ENCODE results near the gene IARS2.
"Not testable (repeated sequence)": the region's sequence is repeated elsewhere in the genome, so short reads cannot be mapped to it uniquely, and the experiment has no call there.

The IARS2 gene

DNA sequence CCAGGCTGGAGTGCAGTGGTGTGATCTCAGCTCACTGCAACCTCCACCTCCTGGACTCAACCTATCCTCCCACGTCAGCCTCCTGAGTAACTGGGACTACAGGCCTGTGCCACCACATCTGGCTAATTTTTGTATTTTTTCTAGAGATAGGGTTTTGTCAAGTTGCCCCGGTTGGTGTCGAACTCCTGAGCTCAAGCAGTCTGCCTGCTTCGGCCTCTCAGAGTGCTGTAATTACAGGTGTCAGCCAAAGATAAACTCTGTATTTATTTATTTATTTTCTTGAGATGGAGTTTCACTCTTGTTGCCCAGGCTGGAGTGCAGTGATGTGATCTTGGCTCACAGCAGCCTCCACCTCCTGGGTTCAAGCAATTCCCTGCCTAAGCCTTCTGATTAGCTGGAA, 18.7 kb downstream of the IARS2 start:
- DNase-seq (ENCODE audit: low read depth in 2 of 2), result not testable (repeated sequence)

DNA sequence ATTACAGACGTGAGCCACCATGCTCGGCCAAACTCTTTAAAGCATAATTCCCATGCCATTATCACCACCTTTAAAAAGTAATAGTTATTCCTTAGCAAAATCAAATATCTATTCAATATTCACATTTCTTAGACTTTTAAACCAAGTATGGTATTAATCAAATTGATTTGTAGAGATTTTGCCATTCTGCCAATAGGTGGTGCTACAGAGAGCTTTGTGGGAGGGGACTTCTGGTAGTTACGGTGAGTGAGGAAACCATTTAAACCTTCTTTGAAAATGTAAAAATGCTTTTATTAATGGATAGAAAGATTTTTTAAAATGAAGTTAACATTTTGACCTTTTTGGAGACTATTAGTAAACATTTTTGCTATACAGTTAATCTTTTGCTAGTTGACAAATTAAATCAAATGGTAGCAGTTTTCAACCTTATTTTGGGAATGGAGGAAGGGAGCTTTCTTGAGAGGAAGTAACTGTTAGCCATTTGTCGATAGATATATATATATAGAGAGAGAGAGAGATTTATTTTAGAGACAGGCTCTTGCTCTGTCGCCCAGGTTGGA, 19.3 kb downstream of the IARS2 start:
- no peak for DNase-seq (ENCODE audit: low read depth in 2 of 2)

DNA sequence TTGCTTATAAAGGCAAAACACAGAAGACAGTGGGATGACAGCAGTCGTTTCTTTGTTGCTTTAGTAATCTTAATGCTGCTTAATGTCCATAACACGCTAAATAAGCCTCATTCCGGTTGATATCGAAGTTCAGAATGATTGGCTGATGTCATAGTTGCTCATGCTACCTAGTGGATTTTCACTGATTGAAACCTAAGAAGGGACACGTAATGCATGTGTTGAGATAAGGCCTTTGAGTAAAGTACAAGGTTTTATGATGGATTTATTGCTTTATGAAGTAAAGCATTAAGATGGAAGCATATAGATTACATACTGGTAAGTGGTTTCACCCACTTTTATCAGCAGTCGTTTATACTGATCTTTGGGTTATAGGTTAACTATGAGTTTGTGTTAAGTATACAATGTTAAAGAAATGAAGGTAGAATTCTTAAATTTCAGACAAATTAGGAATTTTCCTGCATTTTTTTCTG, 25.1 kb downstream of the IARS2 start:
- DNase-seq (ENCODE audit: low read depth in 2 of 2), result no peak

DNA sequence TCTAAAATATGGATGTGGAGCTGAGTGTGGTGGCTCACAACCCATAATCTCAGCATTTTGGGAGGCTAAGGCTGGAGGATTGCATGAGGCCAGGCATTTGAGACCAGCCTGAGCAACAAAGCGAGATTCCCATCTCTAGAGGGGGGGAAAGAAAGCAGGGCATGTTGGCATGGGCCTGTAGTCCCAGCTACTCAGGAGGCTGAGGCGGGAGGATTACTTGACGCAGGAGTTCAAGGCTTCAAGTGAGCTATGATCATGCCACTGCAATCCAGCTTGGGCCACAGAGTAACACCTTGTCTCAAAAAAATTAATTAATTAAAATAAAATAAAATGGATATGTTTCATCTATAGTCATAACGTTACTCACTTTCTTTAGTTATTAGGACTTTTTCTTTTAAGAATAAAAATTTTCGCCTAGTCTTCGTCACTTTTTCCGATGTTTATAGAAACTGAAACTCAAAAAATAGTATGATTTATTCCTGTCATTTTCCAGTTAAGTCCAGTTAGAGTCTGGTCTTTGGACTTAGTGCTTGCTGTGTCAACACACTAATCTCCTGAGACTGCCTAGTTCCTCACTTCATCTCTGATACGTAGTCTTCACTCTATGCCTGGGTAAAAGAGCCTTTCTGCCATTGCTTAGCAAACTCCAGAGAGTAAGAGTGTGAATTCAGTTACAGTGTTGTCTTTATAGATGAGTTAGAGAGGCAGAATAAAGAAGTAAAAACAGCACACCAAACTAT, 28.0 kb downstream of the IARS2 start:
- no peak for DNase-seq (ENCODE audit: low read depth in 2 of 2)

DNA sequence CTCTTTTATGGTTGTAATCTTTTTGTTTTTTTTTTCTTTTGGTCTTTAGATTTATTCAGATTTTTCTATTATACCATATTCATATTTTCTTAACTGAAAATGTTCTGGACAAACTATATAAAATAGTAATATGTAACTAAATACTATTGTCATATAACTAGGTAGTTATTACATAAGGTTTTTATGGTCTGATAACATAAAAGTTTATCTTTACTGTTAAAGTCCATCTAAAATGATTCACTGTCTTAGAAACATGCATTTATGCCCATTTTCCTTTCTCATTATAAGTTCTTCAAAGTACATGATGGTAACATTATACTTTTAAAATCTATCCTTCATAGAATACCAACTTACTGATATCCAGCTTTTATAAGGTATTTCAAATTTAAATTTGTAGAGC, 29.1 kb downstream of the IARS2 start:
- no peak for DNase-seq (ENCODE audit: low read depth in 2 of 2)

DNA sequence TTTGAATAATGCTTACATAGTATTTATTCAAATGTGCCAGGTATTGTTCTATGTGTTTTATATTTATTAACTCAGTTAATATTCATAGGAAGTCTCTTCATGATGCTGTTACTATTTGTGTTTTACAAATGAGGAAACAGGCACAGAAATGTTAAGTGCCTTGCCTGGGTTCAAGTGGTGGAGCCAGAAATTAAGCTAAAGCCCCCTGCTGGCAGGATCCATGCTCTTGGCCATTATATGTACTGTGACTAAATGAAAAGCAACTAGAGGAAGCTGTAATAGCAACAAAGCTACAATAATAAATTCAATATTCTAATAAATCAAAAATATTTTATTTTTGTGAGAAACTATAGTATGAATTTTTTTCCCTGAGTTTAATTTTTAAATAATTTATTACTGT, 30.0 kb downstream of the IARS2 start:
- no peak for DNase-seq (ENCODE audit: low read depth in 2 of 2)

DNA sequence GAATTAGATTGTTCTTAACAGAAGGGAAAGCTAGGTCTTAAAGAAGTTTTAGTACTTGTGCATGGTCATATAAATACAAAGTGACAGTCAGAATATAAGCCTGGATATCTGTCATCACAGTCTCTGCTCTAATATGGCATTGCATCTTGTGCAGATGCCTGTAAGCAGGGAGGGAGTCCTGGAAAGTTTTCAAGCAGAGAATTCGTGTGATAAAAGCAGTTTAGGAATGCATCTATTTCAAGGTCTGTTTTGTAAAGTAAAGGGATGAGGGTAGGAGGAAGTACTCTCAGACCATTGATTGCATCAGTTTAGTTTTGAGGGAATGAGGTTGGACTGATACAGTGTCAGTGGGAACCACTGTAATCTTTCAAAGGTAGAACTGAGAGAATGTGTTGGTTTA, 30.6 kb downstream of the IARS2 start:
- no peak for DNase-seq (ENCODE audit: low read depth in 2 of 2)

DNA sequence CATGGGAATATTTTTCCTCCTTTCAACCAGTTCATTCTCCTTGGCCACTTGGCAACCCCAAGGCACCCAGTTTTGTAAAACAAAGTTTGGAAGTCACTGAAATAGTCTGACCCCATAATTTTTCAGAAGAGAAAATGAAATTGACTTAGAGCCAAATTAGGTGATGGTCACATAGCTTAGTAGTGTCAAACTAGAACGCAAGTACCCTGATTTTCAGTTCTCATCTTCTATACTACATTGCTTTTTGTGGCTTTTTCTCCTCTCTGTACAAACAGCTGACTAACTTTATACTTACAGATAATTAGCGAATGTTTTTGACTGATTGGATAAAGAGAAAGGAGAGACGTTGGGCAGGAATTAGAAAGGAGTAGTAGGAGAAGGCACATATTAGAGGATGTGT, 33.1 kb downstream of the IARS2 start:
- DNase-seq (ENCODE audit: low read depth in 2 of 2), result no peak

DNA sequence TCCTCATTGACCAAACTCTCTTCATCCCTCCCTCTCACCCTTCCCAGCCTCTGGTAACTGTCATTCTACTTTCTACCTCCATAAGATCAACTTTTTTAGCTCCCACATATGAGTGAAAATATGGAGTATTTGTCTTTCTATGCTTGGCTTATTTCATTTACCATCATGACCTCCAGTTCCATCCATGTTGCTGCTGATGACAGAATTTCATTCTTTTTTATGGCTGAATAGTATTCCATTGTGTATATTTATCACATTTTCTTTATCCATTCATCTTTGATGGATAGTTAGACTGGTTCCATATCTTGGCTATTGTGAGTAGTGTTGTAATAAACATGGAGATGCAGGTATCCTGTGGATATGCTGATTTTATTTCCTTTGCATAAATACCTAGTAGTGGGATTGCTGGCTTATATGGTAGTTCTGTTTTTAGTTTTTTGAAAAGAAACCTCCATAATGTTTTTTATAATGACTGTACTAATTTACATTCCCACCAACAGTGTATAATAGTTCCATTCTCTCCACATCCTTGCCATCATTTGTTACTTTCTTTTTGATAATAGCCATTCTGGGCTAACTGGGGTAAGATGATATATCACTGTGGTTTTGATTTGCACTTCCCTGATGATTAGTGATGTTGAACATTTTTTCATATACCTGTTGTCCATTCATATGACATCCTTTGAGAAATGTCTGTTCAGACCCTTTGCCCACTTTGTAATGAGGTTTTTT, 35.7 kb downstream of the IARS2 start:
- no peak for DNase-seq (ENCODE audit: low read depth in 2 of 2)

DNA sequence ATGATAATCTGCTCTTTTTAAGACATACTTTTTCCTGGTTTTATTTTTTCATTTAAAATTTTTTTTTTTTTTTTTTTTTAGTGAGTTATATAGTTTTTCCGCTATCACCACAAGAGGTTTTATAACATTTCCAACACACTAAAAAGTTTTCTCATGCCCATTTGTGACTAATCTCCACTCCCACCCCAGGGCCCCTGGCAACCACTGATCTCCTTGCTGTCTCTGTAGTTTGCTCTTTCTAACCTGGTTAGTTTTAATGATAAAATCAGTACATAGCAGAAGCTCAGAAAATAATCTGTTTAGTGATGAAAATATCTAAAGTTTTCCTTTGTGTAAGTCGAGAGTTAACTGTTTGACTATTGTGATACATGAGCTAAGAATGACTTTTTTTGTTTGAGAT, 41.8 kb downstream of the IARS2 start:
- peak in 1 of 2 donors; percentile 9 for DNase-seq (ENCODE audit: low read depth in 2 of 2)

DNA sequence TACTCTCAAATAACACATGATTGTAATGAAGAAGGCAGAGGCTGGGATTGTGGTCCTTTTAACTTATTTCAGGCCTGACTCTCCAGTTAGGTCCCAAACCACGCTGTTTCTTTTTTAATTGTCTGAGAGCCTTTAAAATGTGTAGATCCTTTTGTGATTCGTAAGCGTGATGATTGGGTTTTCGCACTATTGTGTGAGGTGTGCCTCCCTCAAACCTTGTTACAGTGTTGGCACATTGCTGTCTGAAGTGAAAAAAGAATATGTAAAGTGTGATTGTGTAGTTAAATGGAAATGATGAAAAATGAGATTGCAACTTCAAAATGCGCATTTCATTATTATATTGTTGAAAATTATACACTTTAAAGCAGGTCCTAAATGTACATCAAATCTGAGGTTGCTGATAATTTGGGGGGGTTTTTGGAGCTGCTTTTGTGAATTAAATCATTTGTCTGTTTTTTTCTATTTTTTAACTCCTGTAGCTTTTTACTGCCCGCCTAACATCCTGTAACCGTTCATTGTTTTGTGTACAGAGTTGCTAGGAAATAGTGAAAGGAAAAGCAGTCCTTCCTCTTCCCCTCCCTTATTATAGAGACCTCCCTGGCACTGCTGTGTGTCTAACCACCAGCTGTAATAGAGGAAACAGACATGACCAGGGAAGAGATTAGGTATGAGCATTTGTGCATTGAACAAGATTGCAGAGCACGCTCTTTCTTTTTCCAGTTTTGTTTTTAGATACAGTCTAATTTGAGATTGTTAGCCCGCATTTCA, 43.3 kb downstream of the IARS2 start:
- no peak for DNase-seq (ENCODE audit: low read depth in 2 of 2)

DNA sequence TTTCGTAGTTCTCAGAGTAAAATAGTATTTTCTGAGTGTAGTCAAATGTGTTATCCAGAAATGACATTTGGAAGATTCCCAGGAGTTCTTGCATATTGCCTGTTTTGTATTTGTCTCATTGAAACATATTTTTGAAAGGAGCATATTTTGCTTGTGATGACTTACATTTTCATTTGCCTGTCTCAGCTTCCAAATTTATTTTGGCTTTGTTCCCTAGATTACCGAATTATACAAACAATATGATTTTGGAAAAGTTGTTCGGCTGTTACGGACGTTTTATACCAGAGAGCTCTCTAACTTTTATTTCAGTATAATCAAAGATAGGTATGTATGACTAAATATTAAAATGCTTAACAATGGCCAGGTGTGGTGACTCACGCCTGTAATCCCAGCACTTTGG, 46.0 kb downstream of the IARS2 start:
- no peak for DNase-seq (ENCODE audit: low read depth in 2 of 2)

DNA sequence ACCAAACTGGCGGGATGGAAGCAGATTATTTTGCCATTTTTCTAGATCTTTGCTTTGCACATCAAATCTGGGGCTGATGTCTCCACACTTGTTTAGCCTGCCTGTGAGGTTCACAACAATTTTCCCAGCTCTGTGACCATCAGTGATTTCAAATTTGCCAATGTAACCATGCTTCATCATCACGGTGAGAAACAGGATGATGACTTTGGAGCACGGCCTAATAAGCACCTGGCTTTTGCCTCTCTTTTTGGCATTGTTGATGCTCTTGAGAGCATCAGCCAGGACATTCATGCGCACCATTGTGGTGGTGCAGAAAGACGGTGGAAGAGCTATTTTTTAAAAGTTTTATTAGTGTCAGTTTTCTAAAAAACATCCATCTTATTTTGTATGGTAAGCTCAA, 50.1 kb downstream of the IARS2 start:
- no peak for DNase-seq (ENCODE audit: low read depth in 2 of 2)

DNA sequence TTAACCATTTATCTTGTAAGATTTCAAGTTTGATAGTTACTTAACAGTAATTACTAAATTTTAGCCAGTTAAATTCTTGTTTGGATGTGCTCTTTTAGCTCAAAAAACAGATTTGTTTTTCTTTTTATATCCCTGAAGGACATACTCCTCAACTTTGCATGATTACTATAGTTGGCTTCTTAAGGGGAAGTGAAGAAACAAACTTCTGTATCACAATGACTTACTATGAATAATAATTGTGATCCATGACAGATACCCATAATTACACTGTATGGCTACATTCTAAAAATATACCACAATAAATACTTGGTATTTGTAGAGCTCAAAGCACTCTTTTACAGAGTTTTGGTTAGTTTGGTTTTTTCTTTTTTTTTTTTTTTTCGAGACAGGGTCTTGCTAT, 55.8 kb downstream of the IARS2 start:
- no peak for DNase-seq (ENCODE audit: low read depth in 2 of 2)

DNA sequence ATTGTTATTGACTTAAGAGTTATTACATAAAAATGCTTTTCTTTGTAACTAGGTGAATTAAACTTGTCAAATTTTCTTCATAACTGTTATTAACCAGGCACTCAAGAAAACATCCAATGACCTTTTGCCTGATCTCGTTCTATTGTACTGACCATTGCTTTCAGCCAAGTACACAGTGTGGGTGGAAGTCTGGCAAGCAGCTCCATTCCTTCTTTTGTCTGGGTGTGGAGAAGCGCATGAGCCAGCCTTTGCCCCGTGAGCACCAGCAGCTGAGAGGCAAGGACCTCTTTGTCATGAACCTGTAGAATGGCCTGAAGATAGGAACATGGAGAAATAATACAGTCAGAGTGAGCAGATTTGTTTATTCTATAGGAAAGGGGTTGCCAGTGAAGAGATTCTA, 57.5 kb downstream of the IARS2 start:
- no peak for DNase-seq (ENCODE audit: low read depth in 2 of 2)

DNA sequence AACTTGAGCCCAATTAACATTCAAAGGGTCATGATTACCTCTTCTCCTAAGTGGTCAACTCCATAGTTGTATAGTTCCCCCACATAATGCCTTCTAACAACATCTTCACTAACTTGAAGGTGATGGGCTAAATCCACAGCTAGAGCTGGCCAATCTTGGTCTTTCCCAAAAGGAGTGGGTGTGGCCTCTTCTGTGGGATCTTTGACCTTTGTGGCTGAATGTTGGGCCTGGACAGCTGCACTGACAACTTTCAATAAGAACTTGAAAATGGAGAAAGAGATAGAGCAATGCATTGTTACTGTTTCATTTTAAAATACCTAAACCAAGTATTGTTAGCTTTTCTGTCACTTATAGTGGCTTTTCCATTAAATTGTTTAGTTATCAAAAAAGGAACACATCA, 59.2 kb downstream of the IARS2 start:
- no peak for DNase-seq (ENCODE audit: low read depth in 2 of 2)

DNA sequence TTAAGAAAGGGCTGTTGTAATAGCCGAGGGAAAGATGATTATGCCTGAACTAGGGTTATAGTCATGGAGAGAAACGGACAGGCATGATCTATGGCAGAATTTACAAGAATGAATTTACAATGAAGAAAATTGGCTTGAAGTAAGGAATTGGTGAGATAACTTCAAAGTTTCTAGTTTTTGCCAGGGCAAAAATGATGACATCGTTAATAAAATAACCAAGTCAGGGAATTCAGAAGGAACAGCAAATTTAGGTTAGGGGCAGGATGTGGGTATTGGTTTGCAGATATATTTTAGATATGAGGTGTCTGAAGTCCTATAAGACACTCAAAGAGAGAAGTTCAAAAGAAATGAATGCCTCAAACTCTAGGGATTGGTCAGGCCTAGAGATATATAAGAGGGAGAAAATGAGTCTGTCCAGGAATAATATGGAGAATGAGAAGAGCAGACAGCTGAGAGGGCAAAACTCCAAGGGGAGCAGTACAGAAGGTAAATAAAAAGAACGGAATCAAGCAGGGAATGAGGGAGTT, 62.8 kb downstream of the IARS2 start:
- no peak for DNase-seq (ENCODE audit: low read depth in 2 of 2)

DNA sequence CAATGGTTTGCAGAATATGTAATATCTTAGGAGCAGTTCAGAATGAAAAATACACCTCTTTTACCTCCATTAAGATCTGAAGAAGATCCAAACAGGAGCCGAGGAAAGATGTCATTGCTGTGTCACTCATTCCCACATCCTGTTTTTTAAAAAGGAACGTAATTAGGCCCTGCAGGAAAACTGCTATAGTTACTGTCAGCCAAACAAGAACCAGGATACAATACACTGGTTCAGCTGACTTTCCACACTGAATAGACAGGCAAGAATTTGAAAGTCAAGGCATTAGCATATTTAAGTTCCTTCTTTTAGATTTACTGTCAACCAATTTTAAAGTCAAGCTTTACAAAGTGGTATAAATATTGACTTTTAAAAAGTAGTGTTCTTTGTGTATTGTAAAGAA, 63.8 kb downstream of the IARS2 start:
- no peak for DNase-seq (ENCODE audit: low read depth in 2 of 2)

DNA sequence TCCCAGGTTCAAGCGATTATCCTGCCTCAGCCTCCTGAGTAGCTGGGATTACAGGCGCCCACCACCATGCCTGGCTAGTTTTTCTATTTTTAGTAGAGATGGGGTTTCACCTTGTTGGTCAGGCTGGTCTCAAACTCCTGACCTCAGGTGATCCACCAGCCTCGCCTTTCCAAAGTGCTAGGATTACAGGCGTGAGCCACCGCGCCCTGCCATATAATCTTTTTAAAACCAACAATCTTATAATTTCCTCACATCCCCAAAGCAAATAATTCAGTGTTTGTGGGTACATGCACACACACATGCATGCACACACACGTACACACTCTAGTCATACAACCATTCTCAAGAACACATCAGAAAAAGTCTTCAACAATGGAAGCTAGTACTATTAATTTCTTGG, 64.6 kb downstream of the IARS2 start:
- DNase-seq (ENCODE audit: low read depth in 2 of 2), result not testable (repeated sequence)

DNA sequence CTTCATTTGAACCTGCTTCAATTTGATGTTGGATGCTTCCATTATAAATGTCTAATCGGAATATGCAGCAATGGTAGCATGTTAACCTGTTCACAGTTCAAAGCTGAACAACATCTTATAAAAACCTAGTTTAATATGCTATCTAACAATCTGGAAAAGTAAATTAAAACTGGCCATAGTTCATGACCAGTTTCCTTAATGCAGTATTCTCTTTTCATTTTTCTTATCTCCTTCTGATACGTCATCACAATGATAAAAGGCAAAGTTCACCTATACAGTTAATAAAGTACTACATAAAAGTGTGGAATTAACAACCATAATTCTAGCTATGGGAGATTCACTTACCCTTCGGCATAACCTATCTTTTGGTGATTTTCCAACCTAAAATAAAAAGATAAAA, 65.1 kb downstream of the IARS2 start:
- DNase-seq (ENCODE audit: low read depth in 2 of 2), result no peak

DNA sequence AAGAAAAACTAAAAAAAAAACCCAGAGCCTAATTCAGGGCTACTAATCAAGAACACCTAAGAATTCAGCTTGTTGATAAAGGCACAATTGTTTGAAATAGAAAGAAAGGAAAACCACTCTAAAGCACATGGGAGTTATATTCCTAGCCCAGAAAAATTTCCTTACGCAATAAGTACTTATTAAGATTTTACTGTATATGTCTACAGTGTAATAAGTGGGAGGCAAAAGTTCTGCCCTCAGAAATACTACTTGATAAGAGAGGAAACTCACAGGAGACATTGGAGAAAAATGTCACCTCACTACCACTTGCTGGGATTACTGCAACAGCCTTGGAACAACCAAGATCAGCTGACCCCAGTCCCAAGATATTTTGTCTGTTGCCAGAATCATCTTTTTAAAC, 66.1 kb downstream of the IARS2 start:
- no peak for DNase-seq (ENCODE audit: low read depth in 2 of 2)

DNA sequence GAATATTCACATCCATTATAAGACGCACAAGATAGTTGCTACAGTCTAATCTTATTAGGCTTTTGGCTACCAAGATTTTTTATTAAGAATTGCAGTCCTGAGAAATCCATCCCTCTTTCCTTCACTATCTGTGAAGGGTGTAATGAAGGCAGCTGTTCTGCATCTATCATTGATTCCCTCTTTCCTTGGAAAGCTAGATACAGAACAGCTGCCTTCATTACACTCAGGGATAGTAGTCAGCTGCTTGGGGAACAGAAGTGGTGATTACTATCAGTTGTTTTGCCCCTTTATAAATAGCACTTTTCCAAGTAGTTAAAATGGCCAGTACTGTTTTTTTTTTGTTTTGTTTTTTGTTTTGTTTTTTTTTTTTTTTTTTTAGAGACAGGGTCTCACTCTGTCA, 70.2 kb downstream of the IARS2 start:
- no peak for DNase-seq (ENCODE audit: low read depth in 2 of 2)

All from stimulated activated CD4-positive, alpha-beta T cell treated with anti-CD3 and anti-CD28 coated beads, Interleukin-15, amount 100 ng/mL, for 48 hours (primary cell).